HCT116 (cell line): Measurements from ENCODE around the gene DHRSX. TPM values are rescaled to one million over a fixed set of nuclear protein-coding genes. Genes with fewer than 3 reads are reported as not detected.

Source experiments
- ATAC-seq: fragments of 200-7000 bp; cut with Tn5 transposase; 2 replicates; pipeline ENCODE4 v1.9.1; 2020; ENCODE audit warnings: mild to moderate bottlenecking, moderate library complexity
- BruUV-seq: library from RNA; stranded (reverse); fragments of 400-500 nt; replicated peaks from 2 replicates; lab custom pipeline; 2021; lab: Mats Ljungman, UMichigan
- CTCF ChIA-PET: fragments of 300-600 bp; sonication (Branson Sonifier 250); formaldehyde crosslinking; loops from one replicate; lab custom pipeline; 2021; ENCODE audit warnings: antibody characterized with exemption; lab: Charles Lee
- POLR2A ChIA-PET: fragments of 300-600, 350-600 bp; sonication (Branson Sonifier 250); formaldehyde crosslinking; loops from one replicate; lab custom pipeline; 2021; ENCODE audit warnings: antibody characterized with exemption; lab: Charles Lee
- RAD21 ChIA-PET, 2 experiments: fragments of 300-600 bp; sonication (Branson Sonifier 250); formaldehyde crosslinking; loops; one replicate each; lab custom pipeline; 2023; ENCODE audit warnings: low total read pairs in 2 of 2; ENCODE audit not compliant: uncharacterized antibody in 2 of 2, unreplicated experiment in 2 of 2, low non-redundant PET in 1 of 2; lab: Charles Lee
- DNase-seq: peaks from one replicate; pipeline ENCODE4 v3.0.0-alpha.2; 2010; ENCODE audit warnings: low read depth, low spot score
- H2AFZ ChIP-seq: fragments of 200-600 bp; shearing (Covaris generic), sonication (generic); 2 replicates; pipeline ENCODE4 v1.6.1; 2017; ENCODE audit warnings: low read depth, mixed run types, mixed read lengths, antibody characterized with exemption, low read length; ENCODE audit not compliant: poor library complexity, severe bottlenecking
- H3K27ac ChIP-seq: 2 replicates; pipeline ENCODE4 v1.5.1; 2012; ENCODE audit warnings: low read depth, low read length
- H3K27me3 ChIP-seq: fragments of 200-600 bp; sonication (generic); 2 replicates; pipeline ENCODE4 v1.6.1; 2016; ENCODE audit warnings: mixed run types, low read length, mixed read lengths; ENCODE audit not compliant: insufficient read depth
- H3K36me3 ChIP-seq, 2 experiments: fragments of 200-500 bp in 1 of 2; fragments of 200-600 bp in 1 of 2; sonication (Bioruptor generic) in 1 of 2; sonication (generic) in 1 of 2; 2 replicates each; pipeline versions ENCODE4 v1.5.1 to v1.6.1; 2014 to 2016; ENCODE audit warnings: low read length in 2 of 2, inconsistent platforms in 1 of 2, mixed read lengths in 1 of 2, mixed run types in 1 of 2; ENCODE audit not compliant: insufficient read depth in 2 of 2, control insufficient read depth in 1 of 2
- H3K4me1 ChIP-seq, 2 experiments: fragments of 200-600 bp in 1 of 2; sonication (generic) in 1 of 2; 2 replicates each; pipeline versions ENCODE4 v1.5.1 to v1.6.1; 2012 to 2017; ENCODE audit warnings: low read length in 2 of 2, inconsistent platforms in 1 of 2, mild to moderate bottlenecking in 1 of 2, mixed read lengths in 1 of 2, mixed run types in 1 of 2, moderate library complexity in 1 of 2; ENCODE audit not compliant: insufficient read depth in 2 of 2, control insufficient read depth in 1 of 2
- H3K4me2 ChIP-seq: fragments of 200-600 bp; sonication (generic); 2 replicates; pipeline ENCODE4 v1.6.1; 2017; ENCODE audit warnings: mixed run types, low read length, mixed read lengths
- H3K4me3 ChIP-seq, 2 experiments: fragments of 200-600 bp in 1 of 2; sonication (generic) in 1 of 2; replicated peaks in 1 of 2; 2 replicates each; pipeline ENCODE4 v1.5.1; 2011 to 2016; ENCODE audit warnings: low read length in 2 of 2, control low read depth in 1 of 2, low read depth in 1 of 2, mild to moderate bottlenecking in 1 of 2, mixed read lengths in 1 of 2, mixed run types in 1 of 2
- H3K79me2 ChIP-seq: fragments of 200-600 bp; sonication (generic); 2 replicates; pipeline ENCODE4 v1.6.1; 2017; ENCODE audit warnings: mild to moderate bottlenecking, mixed run types, low read length, moderate library complexity, mixed read lengths; ENCODE audit not compliant: insufficient read depth
- H3K9ac ChIP-seq: fragments of 200-600 bp; sonication (generic); 2 replicates; pipeline ENCODE4 v1.6.1; 2016; ENCODE audit warnings: low read length, mixed read lengths
- H3K9me2 ChIP-seq: fragments of 200-600 bp; sonication (generic), shearing (Covaris generic); 2 replicates; pipeline ENCODE4 v1.6.1; 2017; ENCODE audit warnings: mixed run types, mild to moderate bottlenecking, moderate library complexity; ENCODE audit not compliant: insufficient read depth
- H3K9me3 ChIP-seq, 2 experiments: fragments of 200-500 bp in 1 of 2; fragments of 200-600 bp in 1 of 2; sonication (Bioruptor generic) in 1 of 2; sonication (generic) in 1 of 2; 2 replicates each; pipeline ENCODE4 v1.6.1; 2014 to 2017; ENCODE audit warnings: low read length in 2 of 2, mixed read lengths in 2 of 2, inconsistent platforms in 1 of 2, low read depth in 1 of 2, mild to moderate bottlenecking in 1 of 2, mixed run types in 1 of 2, moderate library complexity in 1 of 2; ENCODE audit not compliant: control insufficient read depth in 1 of 2, insufficient read depth in 1 of 2
- H4K20me1 ChIP-seq: fragments of 200-600 bp; sonication (generic), shearing (Covaris generic); 2 replicates; pipeline ENCODE4 v1.6.1; 2017; ENCODE audit warnings: mixed run types, mild to moderate bottlenecking, moderate library complexity; ENCODE audit not compliant: insufficient read depth
- CBX3 ChIP-seq: IDR thresholded peaks from 2 replicates; pipeline ENCODE4 v1.6.1; 2012; ENCODE audit warnings: low read depth
- CEBPB ChIP-seq: IDR thresholded peaks from 2 replicates; pipeline ENCODE4 v1.6.1; 2012; ENCODE audit warnings: low read depth
- EGR1 ChIP-seq: IDR thresholded peaks from 2 replicates; pipeline ENCODE4 v1.6.1; 2012; ENCODE audit warnings: low read depth
- ELF1 ChIP-seq: IDR thresholded peaks from 2 replicates; pipeline ENCODE4 v1.6.1; 2012; ENCODE audit warnings: low read depth, borderline replicate concordance
- JUND ChIP-seq: IDR thresholded peaks from 2 replicates; pipeline ENCODE4 v1.6.1; 2012
- POLR2A ChIP-seq: IDR thresholded peaks from 2 replicates; pipeline ENCODE4 v1.7.0; 2011; ENCODE audit warnings: borderline replicate concordance; ENCODE audit not compliant: insufficient read depth, insufficient read length; ENCODE audit errors: extremely low read depth
- SP1 ChIP-seq: IDR thresholded peaks from 2 replicates; pipeline ENCODE4 v1.6.1; 2012; ENCODE audit warnings: low read depth
- YY1 ChIP-seq: IDR thresholded peaks from 2 replicates; pipeline ENCODE4 v1.6.1; 2011; ENCODE audit warnings: low read length, low read depth, moderate library complexity, mild to moderate bottlenecking; ENCODE audit not compliant: insufficient replicate concordance; ENCODE audit errors: extremely low read depth
- ZNF274 ChIP-seq: fragments of 200-500 bp; sonication (Bioruptor generic); IDR thresholded peaks from 2 replicates; pipeline ENCODE4 v1.6.1; 2014; ENCODE audit warnings: mild to moderate bottlenecking, low read depth, low read length, inconsistent platforms
- intact Hi-C: fragments of 100-400 bp; cut with micrococcal nuclease; formaldehyde crosslinking; loops from 2 replicates; pipeline ENCODE4 v1.10.0; 2022
- total RNA-seq: library from RNA; stranded (reverse); gene quantifications from one replicate; pipeline ENCODE4 v1.2.1, GENCODE V29; 2021; ENCODE audit not compliant: unreplicated experiment
- TF ChIP-seq, protein P1 (sequence below), 3 experiments: fragments of 200-600 bp in 1 of 3; sonication (generic) in 1 of 3; IDR thresholded peaks in 2 of 3; conservative IDR thresholded peaks in 1 of 3; 2 replicates each; pipeline ENCODE4 v1.5.1; 2012 to 2017; ENCODE audit warnings: low read depth in 2 of 3, low read length in 2 of 3, antibody characterized with exemption in 1 of 3, borderline replicate concordance in 1 of 3, control low read depth in 1 of 3, mild to moderate bottlenecking in 1 of 3, mixed read lengths in 1 of 3, mixed run types in 1 of 3, moderate library complexity in 1 of 3; ENCODE audit not compliant: insufficient read depth in 1 of 3

Gene DHRSX
- total RNA-seq, 1 experiment from 2014 or later = 11.9 TPM

DNA sequence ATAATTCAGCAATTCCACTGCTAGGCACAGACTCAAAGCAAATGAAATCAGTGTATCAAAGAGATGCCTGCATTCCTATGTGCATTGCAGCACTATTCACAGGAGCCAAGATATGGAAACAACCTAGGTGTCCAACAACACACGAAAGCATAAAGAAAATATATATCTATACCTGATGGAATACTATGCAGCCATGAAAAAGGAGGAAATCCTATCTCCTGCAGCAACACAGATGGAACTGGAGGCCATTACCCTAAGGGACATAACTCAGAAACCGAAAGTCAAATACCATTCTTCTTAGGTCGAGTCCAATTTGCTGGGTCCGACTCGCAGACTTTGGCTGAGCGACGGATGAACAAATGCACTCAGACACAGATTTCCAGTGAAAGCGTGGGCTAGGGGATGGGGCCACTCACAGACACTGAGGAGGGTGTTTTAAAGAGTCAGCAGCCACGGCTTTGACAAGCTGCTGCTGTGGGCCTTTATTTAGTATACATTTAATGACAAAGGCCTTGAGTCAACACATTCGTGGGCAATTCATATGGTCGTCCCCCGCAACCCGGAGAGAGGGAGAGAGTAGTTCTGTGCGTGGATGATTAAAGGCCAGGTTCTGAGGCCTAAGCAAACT is 93.8 kb downstream of the DHRSX start:
- ChIA-PET POLR2A (no interaction called here), RAD21 (no interaction called here), CTCF (no interaction called here)
- Histone ChIP-seq H3K36me3 (peaks cover 0 to 5% of the 10 kb centered on the region in 2 experiments; a peak in 1 of 4 replicates), H3K9me2 (no peaks in the 10 kb centered on the region), H3K27me3 (no peaks in the 10 kb centered on the region), H4K20me1 (no peaks in the 10 kb centered on the region), H3K27ac (no peak overlapping the region), H3K9me3 (no peaks in the 10 kb centered on the region), H3K79me2 (no peaks in the 10 kb centered on the region), H3K4me1 (peaks cover 36 to 52% of the 10 kb centered on the region in 2 experiments), H3K9ac (no peak overlapping the region), H3K4me2 (no peak overlapping the region), H3K4me3 (no peak overlapping the region), H2AFZ (no peak overlapping the region)
- no TSS peak for BruUV-seq
- intact Hi-C loops = no loop called here
- DNase-seq = no peak
- TF ChIP-seq JUND (no peak), CEBPB (no peak), EGR1 (no peak), ZNF274 (no peak), CBX3 (no peak), SP1 (no peak)
- TF ChIP-seq, protein P1, sequence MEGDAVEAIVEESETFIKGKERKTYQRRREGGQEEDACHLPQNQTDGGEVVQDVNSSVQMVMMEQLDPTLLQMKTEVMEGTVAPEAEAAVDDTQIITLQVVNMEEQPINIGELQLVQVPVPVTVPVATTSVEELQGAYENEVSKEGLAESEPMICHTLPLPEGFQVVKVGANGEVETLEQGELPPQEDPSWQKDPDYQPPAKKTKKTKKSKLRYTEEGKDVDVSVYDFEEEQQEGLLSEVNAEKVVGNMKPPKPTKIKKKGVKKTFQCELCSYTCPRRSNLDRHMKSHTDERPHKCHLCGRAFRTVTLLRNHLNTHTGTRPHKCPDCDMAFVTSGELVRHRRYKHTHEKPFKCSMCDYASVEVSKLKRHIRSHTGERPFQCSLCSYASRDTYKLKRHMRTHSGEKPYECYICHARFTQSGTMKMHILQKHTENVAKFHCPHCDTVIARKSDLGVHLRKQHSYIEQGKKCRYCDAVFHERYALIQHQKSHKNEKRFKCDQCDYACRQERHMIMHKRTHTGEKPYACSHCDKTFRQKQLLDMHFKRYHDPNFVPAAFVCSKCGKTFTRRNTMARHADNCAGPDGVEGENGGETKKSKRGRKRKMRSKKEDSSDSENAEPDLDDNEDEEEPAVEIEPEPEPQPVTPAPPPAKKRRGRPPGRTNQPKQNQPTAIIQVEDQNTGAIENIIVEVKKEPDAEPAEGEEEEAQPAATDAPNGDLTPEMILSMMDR (IDR thresholded peaks at IDR 0.05 in 2 of 3, conservative IDR thresholded peaks at IDR 0.05 in 1 of 3; ENCODE audit: borderline replicate concordance in 1 of 3, insufficient read depth in 1 of 3, low read depth in 2 of 3, low read length in 2 of 3) = no peak
- ATAC-seq = no peak

DNA sequence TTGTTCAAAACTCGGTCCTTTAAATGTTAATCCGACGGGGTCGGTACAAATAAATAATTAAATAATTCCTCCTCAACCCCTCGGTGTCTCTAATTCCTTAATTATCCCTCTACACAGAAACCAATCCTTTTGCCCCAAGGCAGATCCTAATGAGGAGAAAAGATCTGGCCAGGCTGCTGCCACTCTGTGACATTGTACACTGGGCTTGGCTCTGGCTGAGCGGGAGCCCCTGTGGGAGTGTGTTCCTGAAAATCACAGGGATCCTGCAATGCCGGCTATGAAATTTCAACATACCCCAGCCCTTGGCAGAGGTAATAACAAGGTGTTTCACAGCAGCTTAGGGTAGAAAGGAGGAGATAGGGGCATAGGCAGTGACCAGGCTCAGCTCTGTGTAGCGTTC is 96.0 kb downstream of the DHRSX start:
- intact Hi-C loops = no loop called here
- H3K36me3 ChIP-seq = peaks cover 0 to 5% of the 10 kb centered on the region in 2 experiments; a peak in 1 of 4 replicates
- CTCF ChIA-PET = no interaction called here
- peaks cover 42 to 53% of the 10 kb centered on the region in 2 experiments for H3K4me1 ChIP-seq
- BruUV-seq = no TSS peak
- H2AFZ ChIP-seq = no peak overlapping the region
- no peak for DNase-seq
- TF ChIP-seq YY1 (no peak), ZNF274 (no peak), SP1 (no peak), POLR2A (no peak), ELF1 (no peak)
- TF ChIP-seq, protein P1 (IDR thresholded peaks at IDR 0.05 in 2 of 3, conservative IDR thresholded peaks at IDR 0.05 in 1 of 3; ENCODE audit: borderline replicate concordance in 1 of 3, insufficient read depth in 1 of 3, low read depth in 2 of 3, low read length in 2 of 3) = no peak
- H4K20me1 ChIP-seq = no peaks in the 10 kb centered on the region
- H3K27me3 ChIP-seq = no peaks in the 10 kb centered on the region
- no peak overlapping the region for H3K4me2 ChIP-seq
- no peaks in the 10 kb centered on the region for H3K9me3 ChIP-seq
- H3K79me2 ChIP-seq = no peaks in the 10 kb centered on the region
- RAD21 ChIA-PET = no interaction called here
- no peak overlapping the region for H3K27ac ChIP-seq
- H3K4me3 ChIP-seq = no peak overlapping the region
- H3K9ac ChIP-seq = no peak overlapping the region
- POLR2A ChIA-PET = no interaction called here
- ATAC-seq = no peak
- no peaks in the 10 kb centered on the region for H3K9me2 ChIP-seq
